Endothelial cell of umbilical vein (primary cell): ENCODE data around the gene ATXN7L1. TPM values are rescaled to one million over a fixed set of nuclear protein-coding genes. Genes with fewer than 3 reads are reported as not detected.

Experiments used
- polyA plus RNA-seq, 4 experiments: library from polyadenylated mRNA; depleted of rRNA in 3 of 4; stranded (reverse) in 3 of 4; unstranded in 1 of 4; fragments of >200 nt; gene quantifications; 2 replicates each; pipeline versions ENCODE4 v1.2.1 to v1.2.3, GENCODE V29; 2011 to 2012; ENCODE audit warnings: missing spikeins in 1 of 4
- total RNA-seq: library from RNA; stranded (reverse); gene quantifications from 2 replicates; pipeline ENCODE4 v1.2.3, GENCODE V29; 2021

The ATXN7L1 gene
- total and polyA plus RNA-seq, 2 donors (not counting 3 experiments of a cell fraction or from before 2014, with no cell fraction given) = 4.6 to 15.6 TPM

Other genes with a start within 250 kb of the ATXN7L1 start
- 2.3 and 3.9 TPM in 2 replicates for gene CDHR3, start 86.7 kb upstream of the ATXN7L1 start, total RNA-seq
- gene CDHR3, start 86.7 kb upstream of the ATXN7L1 start, polyA plus RNA-seq = 0.46 and 0.57 TPM in 2 replicates
- gene SYPL1, start 235.7 kb upstream of the ATXN7L1 start, total RNA-seq = 66.6 and 67.1 TPM in 2 replicates
- gene SYPL1, start 235.7 kb upstream of the ATXN7L1 start, polyA plus RNA-seq = 51.2 and 59.8 TPM in 2 replicates